Measurements from ENCODE around the gene CHD6.

CHD6 gene

GRCh38 chr20:41390889-41391288, 227.3 kb downstream of the CHD6 start:
- DNase-seq, result no peak

- no peak for DNase-seq
These were observed 230.7 kb downstream of the CHD6 start for GRCh38 chr20:41387444-41387851.

GRCh38 chr20:41386502-41387427, 231.4 kb downstream of the CHD6 start:
- DNase-seq, result no peak

- no peak for DNase-seq
These were observed 235.3 kb downstream of the CHD6 start for GRCh38 chr20:41382791-41383305.

- no peak for DNase-seq
These were observed 237.5 kb downstream of the CHD6 start for GRCh38 chr20:41380551-41381193.

GRCh38 chr20:41379551-41379950, 238.6 kb downstream of the CHD6 start:
- no peak for DNase-seq

- no peak for DNase-seq
These were observed 240.9 kb downstream of the CHD6 start for GRCh38 chr20:41377275-41377674.

- no peak for DNase-seq
These were observed 241.8 kb downstream of the CHD6 start for GRCh38 chr20:41376349-41376748.

- DNase-seq, result no peak
These were observed 242.3 kb downstream of the CHD6 start for GRCh38 chr20:41375846-41376245.

GRCh38 chr20:41373931-41374920, 244.0 kb downstream of the CHD6 start:
- no peak for DNase-seq

GRCh38 chr20:41373251-41373783, 244.9 kb downstream of the CHD6 start:
- no peak for DNase-seq

GRCh38 chr20:41371371-41371770, 246.8 kb downstream of the CHD6 start:
- no peak for DNase-seq

- no peak for DNase-seq
These were observed 248.0 kb downstream of the CHD6 start for GRCh38 chr20:41370176-41370575.

GRCh38 chr20:41369673-41370072, 248.5 kb downstream of the CHD6 start:
- no peak for DNase-seq

- no peak for DNase-seq
These were observed 250.2 kb downstream of the CHD6 start for GRCh38 chr20:41367956-41368355.

GRCh38 chr20:41367393-41367695, 250.8 kb downstream of the CHD6 start:
- DNase-seq, result no peak

- peak; percentile 76 for DNase-seq
These were observed 251.4 kb downstream of the CHD6 start, which contains the start of gene EMILIN3 for GRCh38 chr20:41366546-41367392. Gene EMILIN3, minus strand, starts transcription at chr20:41366818. Its CDS starts 184 bp downstream, at chr20:41366634.

GRCh38 chr20:41365777-41366545, 252.2 kb downstream of the CHD6 start:
- DNase-seq, result peak; percentile 40

GRCh38 chr20:41364967-41365765, 253.0 kb downstream of the CHD6 start:
- DNase-seq, result no peak
